Esophagus mucosa (tissue), 1 donor: ENCODE results near the gene SLC26A9. TPM values are rescaled to one million over a fixed set of nuclear protein-coding genes. Genes with fewer than 3 reads are reported as not detected.
"Not testable (repeated sequence)": the region's sequence is repeated elsewhere in the genome, so short reads cannot be mapped to it uniquely, and the experiment has no call there.

Experiments used
- ATAC-seq: fragments of 200-7000 bp; cut with Tn5 transposase; one replicate; pipeline ENCODE4 v1.9.1; 2020
- total RNA-seq: library from RNA; stranded (reverse); gene quantifications from one replicate; pipeline ENCODE4 v1.2.4, GENCODE V29; 2023
- donor health status: DM: yes; HTN: yes; CAD: no.

The SLC26A9 gene
- total RNA-seq, 1 donor from 2014 or later: 2.3 TPM

GRCh38 chr1:205890631-205891030, 52.6 kb downstream of the SLC26A9 start:
- not testable (repeated sequence) for ATAC-seq

- ATAC-seq: not testable (repeated sequence)
Measured at GRCh38 chr1:205889706-205890105, 53.5 kb downstream of the SLC26A9 start.

GRCh38 chr1:205889006-205889405, 54.2 kb downstream of the SLC26A9 start:
- ATAC-seq: not testable (repeated sequence)

GRCh38 chr1:205883792-205884191, 59.5 kb downstream of the SLC26A9 start:
- no peak for ATAC-seq

GRCh38 chr1:205880923-205881322, 62.3 kb downstream of the SLC26A9 start:
- ATAC-seq: no peak

- ATAC-seq: no peak
Measured at GRCh38 chr1:205879974-205880373, 63.3 kb downstream of the SLC26A9 start.

GRCh38 chr1:205878026-205878425, 65.2 kb downstream of the SLC26A9 start:
- ATAC-seq: no peak

GRCh38 chr1:205873148-205873547, 70.1 kb downstream of the SLC26A9 start:
- ATAC-seq: not testable (repeated sequence)

- no peak for ATAC-seq
Measured at GRCh38 chr1:205870236-205870635, 73.0 kb downstream of the SLC26A9 start.

Other genes with a start within 250 kb of the SLC26A9 start
- gene NUCKS1, start 193.3 kb downstream of the SLC26A9 start, total RNA-seq: 99.3 TPM
- 7.0 TPM for gene RAB29, start 168.0 kb downstream of the SLC26A9 start, total RNA-seq
- gene SLC41A1, start 130.3 kb downstream of the SLC26A9 start, total RNA-seq: 7.2 TPM
- not detected for gene PM20D1, start 93.3 kb downstream of the SLC26A9 start, total RNA-seq
- gene RAB7B, start 59.9 kb upstream of the SLC26A9 start, total RNA-seq: 18.9 TPM
- 0.12 TPM for gene CTSE, start 80.4 kb upstream of the SLC26A9 start, total RNA-seq
- 0.48 TPM for gene RHEX, start 109.7 kb upstream of the SLC26A9 start, total RNA-seq
- not detected for gene AVPR1B, start 173.9 kb upstream of the SLC26A9 start, total RNA-seq